PFSK-1 (cell line): ENCODE data around the gene AMOTL1.

Experiments used
- FOXP2 ChIP-seq: optimal IDR thresholded peaks from 2 replicates; pipeline ENCODE3; 2011; ENCODE audit warnings: borderline replicate concordance, control low read depth, inconsistent platforms; ENCODE audit not compliant: insufficient read depth; ENCODE audit errors: extremely low read length, extremely low read depth
- POLR2AphosphoS5 ChIP-seq: IDR thresholded peaks from 2 replicates; pipeline ENCODE4 v1.6.1; 2012; ENCODE audit warnings: low read depth, mild to moderate bottlenecking, control low read depth, low read length, moderate library complexity
- SIN3A ChIP-seq: IDR thresholded peaks from 2 replicates; pipeline ENCODE4 v1.6.1; 2012; ENCODE audit warnings: mild to moderate bottlenecking, low read length, moderate library complexity, borderline replicate concordance; ENCODE audit not compliant: insufficient read depth
- TAF1 ChIP-seq: IDR thresholded peaks from 2 replicates; pipeline ENCODE4 v1.6.1; 2012; ENCODE audit warnings: low read length, control low read depth, borderline replicate concordance; ENCODE audit not compliant: insufficient read depth
- TF ChIP-seq, protein P1 (sequence below), 2 experiments: IDR thresholded peaks; 2 replicates each; pipeline versions ENCODE4 v1.6.1 to v1.8.0; 2011 to 2012; ENCODE audit warnings: low read depth in 2 of 2, low read length in 2 of 2, control low read depth in 1 of 2, inconsistent platforms in 1 of 2, mild to moderate bottlenecking in 1 of 2, moderate library complexity in 1 of 2; ENCODE audit not compliant: insufficient read depth in 1 of 2

The AMOTL1 gene

DNA sequence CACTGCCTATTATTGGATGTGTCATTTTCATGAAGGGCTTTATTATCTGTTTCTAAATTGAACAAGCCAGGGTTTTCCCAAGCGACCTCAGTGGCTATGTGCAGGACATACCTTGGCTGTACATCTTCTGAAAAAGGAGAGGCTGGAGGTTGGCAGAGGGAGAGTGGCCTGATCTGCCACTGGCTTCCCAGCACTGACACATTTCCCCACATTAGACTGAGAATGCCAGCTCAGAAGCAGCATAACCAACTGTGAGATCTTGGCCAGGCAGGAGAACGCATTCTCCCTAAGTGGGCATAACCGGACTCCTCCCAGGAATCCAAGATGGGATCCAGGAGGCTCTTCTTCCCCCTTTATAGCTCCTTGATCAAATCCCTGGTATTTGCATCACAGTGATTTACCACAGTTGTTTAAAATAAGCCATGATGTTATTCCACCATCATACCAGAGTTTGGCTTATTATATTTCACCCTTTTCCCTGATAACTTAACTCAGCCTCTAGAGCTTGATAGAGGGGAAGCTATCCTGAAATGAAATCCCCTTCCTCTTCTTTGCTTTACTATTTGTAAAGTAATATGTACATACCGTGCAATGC lies 33.8 kb downstream of the AMOTL1 start:
- no peak for TF ChIP-seq TAF1
- TF ChIP-seq SIN3A = no peak
- TF ChIP-seq FOXP2 = no peak
- TF ChIP-seq POLR2AphosphoS5 = no peak
- TF ChIP-seq, protein P1, sequence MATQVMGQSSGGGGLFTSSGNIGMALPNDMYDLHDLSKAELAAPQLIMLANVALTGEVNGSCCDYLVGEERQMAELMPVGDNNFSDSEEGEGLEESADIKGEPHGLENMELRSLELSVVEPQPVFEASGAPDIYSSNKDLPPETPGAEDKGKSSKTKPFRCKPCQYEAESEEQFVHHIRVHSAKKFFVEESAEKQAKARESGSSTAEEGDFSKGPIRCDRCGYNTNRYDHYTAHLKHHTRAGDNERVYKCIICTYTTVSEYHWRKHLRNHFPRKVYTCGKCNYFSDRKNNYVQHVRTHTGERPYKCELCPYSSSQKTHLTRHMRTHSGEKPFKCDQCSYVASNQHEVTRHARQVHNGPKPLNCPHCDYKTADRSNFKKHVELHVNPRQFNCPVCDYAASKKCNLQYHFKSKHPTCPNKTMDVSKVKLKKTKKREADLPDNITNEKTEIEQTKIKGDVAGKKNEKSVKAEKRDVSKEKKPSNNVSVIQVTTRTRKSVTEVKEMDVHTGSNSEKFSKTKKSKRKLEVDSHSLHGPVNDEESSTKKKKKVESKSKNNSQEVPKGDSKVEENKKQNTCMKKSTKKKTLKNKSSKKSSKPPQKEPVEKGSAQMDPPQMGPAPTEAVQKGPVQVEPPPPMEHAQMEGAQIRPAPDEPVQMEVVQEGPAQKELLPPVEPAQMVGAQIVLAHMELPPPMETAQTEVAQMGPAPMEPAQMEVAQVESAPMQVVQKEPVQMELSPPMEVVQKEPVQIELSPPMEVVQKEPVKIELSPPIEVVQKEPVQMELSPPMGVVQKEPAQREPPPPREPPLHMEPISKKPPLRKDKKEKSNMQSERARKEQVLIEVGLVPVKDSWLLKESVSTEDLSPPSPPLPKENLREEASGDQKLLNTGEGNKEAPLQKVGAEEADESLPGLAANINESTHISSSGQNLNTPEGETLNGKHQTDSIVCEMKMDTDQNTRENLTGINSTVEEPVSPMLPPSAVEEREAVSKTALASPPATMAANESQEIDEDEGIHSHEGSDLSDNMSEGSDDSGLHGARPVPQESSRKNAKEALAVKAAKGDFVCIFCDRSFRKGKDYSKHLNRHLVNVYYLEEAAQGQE (IDR thresholded peaks at IDR 0.05; ENCODE audit: insufficient read depth in 1 of 2, low read depth in 2 of 2, low read length in 2 of 2) = no peak

DNA sequence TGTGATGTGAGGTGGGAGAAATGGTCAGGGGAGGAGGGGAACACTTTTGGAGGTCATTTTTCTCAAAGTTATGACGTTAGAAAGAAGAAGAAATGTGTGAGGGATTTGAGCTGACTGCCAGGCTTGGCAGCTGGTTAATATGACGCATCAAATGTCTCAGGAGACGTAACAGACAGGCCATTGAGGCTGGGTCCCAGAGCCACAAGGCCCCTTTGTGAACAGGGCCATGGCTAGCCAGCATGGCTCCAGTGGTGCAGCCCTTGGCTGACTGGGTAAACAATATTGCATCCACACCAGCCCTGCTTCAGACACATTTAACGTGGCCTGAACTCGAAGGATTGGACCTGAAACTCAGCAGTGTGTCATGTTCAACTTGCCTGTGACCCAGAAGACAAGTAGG lies 34.3 kb downstream of the AMOTL1 start:
- no peak for TF ChIP-seq FOXP2
- TF ChIP-seq, protein P1 (IDR thresholded peaks at IDR 0.05; ENCODE audit: insufficient read depth in 1 of 2, low read depth in 2 of 2, low read length in 2 of 2) = no peak
- no peak for TF ChIP-seq SIN3A

DNA sequence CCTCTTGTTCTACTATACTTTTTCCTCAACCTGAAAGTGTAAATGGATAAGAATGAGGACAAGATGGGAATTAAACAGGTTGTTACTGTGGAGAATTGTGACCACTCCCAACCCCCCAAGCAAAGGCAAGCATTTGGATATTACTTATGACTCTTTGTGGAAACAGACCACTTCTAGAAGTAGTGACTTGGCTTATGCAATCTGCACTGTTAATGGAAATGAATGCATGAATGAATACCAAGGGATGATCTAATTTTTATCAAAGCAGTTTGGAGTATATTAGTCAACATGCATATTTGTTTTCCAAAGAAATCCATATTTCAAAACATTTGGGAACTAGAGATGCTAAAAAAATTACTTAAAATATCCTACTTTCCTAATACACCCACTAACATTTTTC lies 35.3 kb downstream of the AMOTL1 start:
- no peak for TF ChIP-seq TAF1
- TF ChIP-seq, protein P1 (IDR thresholded peaks at IDR 0.05; ENCODE audit: insufficient read depth in 1 of 2, low read depth in 2 of 2, low read length in 2 of 2) = no peak
- no peak for TF ChIP-seq POLR2AphosphoS5

DNA sequence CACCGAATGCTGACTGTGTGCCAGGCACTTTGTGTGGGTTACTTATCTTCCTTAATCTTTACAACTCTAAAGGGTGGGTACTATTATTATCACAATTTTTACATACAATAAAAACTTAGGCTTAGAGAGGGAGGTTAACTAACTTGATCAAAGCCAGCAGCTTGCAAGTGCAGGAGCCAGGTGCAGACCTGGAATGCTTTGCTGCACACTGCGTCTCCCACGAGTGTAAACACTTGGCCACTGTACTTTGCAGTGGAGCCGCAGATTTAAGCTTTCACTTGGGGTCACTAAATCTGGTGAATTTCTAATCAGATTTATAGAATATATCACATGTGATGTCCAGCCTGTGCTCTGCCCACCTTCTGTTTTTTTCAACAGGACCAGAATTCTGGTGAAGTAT lies 36.7 kb downstream of the AMOTL1 start:
- TF ChIP-seq FOXP2 (no peak), SIN3A (no peak), POLR2AphosphoS5 (no peak), TAF1 (no peak)
- TF ChIP-seq, protein P1 (IDR thresholded peaks at IDR 0.05; ENCODE audit: insufficient read depth in 1 of 2, low read depth in 2 of 2, low read length in 2 of 2) = no peak

DNA sequence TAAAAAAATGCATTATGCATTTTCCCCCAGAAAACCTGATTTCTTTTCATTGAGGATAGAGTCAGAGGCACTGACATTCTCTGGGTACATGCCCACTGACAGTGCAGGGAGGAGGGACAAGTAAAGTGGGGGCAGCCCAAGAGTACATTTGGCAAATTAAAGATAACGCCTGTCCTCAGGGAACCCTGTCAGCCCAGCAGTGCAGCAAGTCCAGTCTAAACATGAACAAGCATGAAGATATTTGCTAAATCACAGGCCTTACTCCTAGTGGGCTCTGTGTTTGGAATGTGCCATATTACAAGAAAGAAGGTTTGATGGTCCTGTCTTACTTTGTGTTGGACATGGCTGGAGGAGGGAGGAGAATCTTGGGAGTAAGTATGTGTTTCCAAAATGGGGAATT lies 37.9 kb downstream of the AMOTL1 start:
- TF ChIP-seq POLR2AphosphoS5 (no peak), TAF1 (no peak), SIN3A (no peak), FOXP2 (no peak)
- TF ChIP-seq, protein P1 (IDR thresholded peaks at IDR 0.05; ENCODE audit: insufficient read depth in 1 of 2, low read depth in 2 of 2, low read length in 2 of 2) = no peak
